HUDEP-2 (cell line): ENCODE data around the gene DTWD2.
"Not testable (repeated sequence)": the region's sequence is repeated elsewhere in the genome, so short reads cannot be mapped to it uniquely, and the experiment has no call there.

Experiments
- DNase-seq, 76 experiments: peaks; one replicate each; lab custom pipeline; 2025; ENCODE audit not compliant: unreplicated experiment in 76 of 76; lab: John Stamatoyannopoulos, UW

Gene DTWD2

GRCh38 chr5:118952992-118953651 is 35.2 kb downstream of the DTWD2 start:
- no peak for DNase-seq

- DNase-seq, result not testable (repeated sequence)
Measured at GRCh38 chr5:118952306-118952705, 36.0 kb downstream of the DTWD2 start.

GRCh38 chr5:118950354-118950753 is 38.0 kb downstream of the DTWD2 start:
- not testable (repeated sequence) for DNase-seq

GRCh38 chr5:118946138-118946800 is 42.1 kb downstream of the DTWD2 start:
- no peak for DNase-seq

- no peak for DNase-seq
Measured at GRCh38 chr5:118937393-118938061, 50.8 kb downstream of the DTWD2 start.

- no peak for DNase-seq
Measured at GRCh38 chr5:118933703-118934102, 54.6 kb downstream of the DTWD2 start.

- DNase-seq, result no peak
Measured at GRCh38 chr5:118931564-118931963, 56.8 kb downstream of the DTWD2 start.

GRCh38 chr5:118924006-118924389 is 64.3 kb downstream of the DTWD2 start:
- DNase-seq, result no peak

GRCh38 chr5:118923295-118924005 is 64.9 kb downstream of the DTWD2 start:
- no peak for DNase-seq

GRCh38 chr5:118921866-118922265 is 66.5 kb downstream of the DTWD2 start:
- no peak for DNase-seq

GRCh38 chr5:118919016-118919415 is 69.3 kb downstream of the DTWD2 start:
- DNase-seq, result no peak

- DNase-seq, result no peak
Measured at GRCh38 chr5:118918232-118918631, 70.1 kb downstream of the DTWD2 start.

- DNase-seq, result not testable (repeated sequence)
Measured at GRCh38 chr5:118907536-118907935, 80.8 kb downstream of the DTWD2 start.

GRCh38 chr5:118906947-118907346 is 81.4 kb downstream of the DTWD2 start:
- no peak for DNase-seq

GRCh38 chr5:118905196-118905595 is 83.2 kb downstream of the DTWD2 start:
- DNase-seq, result no peak

- DNase-seq, result no peak
Measured at GRCh38 chr5:118902656-118903438, 85.5 kb downstream of the DTWD2 start.

GRCh38 chr5:118894709-118895108 is 93.6 kb downstream of the DTWD2 start:
- no peak for DNase-seq

GRCh38 chr5:118891252-118891651 is 97.1 kb downstream of the DTWD2 start:
- no peak for DNase-seq

- DNase-seq, result no peak
Measured at GRCh38 chr5:118889165-118889564, 99.2 kb downstream of the DTWD2 start.

GRCh38 chr5:118888556-118888955 is 99.8 kb downstream of the DTWD2 start:
- DNase-seq, result no peak

GRCh38 chr5:118883362-118883761 is 105.0 kb downstream of the DTWD2 start:
- no peak for DNase-seq
